ENCODE measurements around the gene CTAGE9.
"Not testable (repeated sequence)": the region's sequence is repeated elsewhere in the genome, so short reads cannot be mapped to it uniquely, and the experiment has no call there.

DNA sequence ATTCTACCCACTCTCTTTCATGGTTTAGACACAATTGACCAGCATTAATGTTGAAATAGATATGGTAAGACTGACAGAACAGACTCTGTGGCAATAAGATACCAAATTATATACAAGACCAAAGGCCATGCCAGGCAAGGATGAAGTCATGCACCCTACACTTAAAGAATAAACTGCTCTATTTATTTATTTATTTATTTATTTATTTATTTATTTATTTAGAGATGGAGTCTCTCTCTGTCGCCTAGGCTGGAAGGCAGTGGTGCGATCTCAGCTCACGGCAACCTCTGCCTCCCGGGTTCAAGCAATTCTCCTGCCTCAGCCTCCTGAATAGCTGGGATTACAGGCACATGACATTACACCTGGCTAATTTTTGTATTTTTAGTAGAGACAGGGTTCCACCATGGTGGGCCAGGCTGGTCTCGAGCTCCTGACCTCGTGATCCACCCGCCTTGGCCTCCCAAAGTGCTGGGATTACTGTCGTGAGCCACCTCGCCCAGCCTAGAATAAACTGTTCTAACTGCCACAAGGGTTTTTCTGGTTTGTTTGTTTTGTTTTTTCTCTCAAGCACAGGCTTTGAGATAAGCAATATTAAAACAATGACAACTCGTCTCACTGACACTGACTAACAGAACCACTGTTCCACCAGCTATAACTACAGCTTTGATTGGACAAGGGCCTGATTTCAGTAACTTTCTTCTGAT is 40.3 kb upstream of the CTAGE9 start:
- not testable (repeated sequence) for TF ChIP-seq EZH2 (IDR thresholded peaks at IDR 0.05; ENCODE audit: borderline replicate concordance, low read length)
- TF ChIP-seq, protein P1, sequence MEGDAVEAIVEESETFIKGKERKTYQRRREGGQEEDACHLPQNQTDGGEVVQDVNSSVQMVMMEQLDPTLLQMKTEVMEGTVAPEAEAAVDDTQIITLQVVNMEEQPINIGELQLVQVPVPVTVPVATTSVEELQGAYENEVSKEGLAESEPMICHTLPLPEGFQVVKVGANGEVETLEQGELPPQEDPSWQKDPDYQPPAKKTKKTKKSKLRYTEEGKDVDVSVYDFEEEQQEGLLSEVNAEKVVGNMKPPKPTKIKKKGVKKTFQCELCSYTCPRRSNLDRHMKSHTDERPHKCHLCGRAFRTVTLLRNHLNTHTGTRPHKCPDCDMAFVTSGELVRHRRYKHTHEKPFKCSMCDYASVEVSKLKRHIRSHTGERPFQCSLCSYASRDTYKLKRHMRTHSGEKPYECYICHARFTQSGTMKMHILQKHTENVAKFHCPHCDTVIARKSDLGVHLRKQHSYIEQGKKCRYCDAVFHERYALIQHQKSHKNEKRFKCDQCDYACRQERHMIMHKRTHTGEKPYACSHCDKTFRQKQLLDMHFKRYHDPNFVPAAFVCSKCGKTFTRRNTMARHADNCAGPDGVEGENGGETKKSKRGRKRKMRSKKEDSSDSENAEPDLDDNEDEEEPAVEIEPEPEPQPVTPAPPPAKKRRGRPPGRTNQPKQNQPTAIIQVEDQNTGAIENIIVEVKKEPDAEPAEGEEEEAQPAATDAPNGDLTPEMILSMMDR (IDR thresholded peaks at IDR 0.05; ENCODE audit: low read length) = not testable (repeated sequence)

Measured in OCI-LY1 (cell line).